PFSK-1 (cell line): ENCODE data around the gene PTBP1.

Experiments used
- FOXP2 ChIP-seq: optimal IDR thresholded peaks from 2 replicates; pipeline ENCODE3; 2011; ENCODE audit warnings: borderline replicate concordance, control low read depth, inconsistent platforms; ENCODE audit not compliant: insufficient read depth; ENCODE audit errors: extremely low read length, extremely low read depth
- POLR2AphosphoS5 ChIP-seq: IDR thresholded peaks from 2 replicates; pipeline ENCODE4 v1.6.1; 2012; ENCODE audit warnings: low read depth, mild to moderate bottlenecking, control low read depth, low read length, moderate library complexity
- SIN3A ChIP-seq: IDR thresholded peaks from 2 replicates; pipeline ENCODE4 v1.6.1; 2012; ENCODE audit warnings: mild to moderate bottlenecking, low read length, moderate library complexity, borderline replicate concordance; ENCODE audit not compliant: insufficient read depth
- TAF1 ChIP-seq: IDR thresholded peaks from 2 replicates; pipeline ENCODE4 v1.6.1; 2012; ENCODE audit warnings: low read length, control low read depth, borderline replicate concordance; ENCODE audit not compliant: insufficient read depth
- TF ChIP-seq, protein P1 (sequence below), 2 experiments: IDR thresholded peaks; 2 replicates each; pipeline versions ENCODE4 v1.6.1 to v1.8.0; 2011 to 2012; ENCODE audit warnings: low read depth in 2 of 2, low read length in 2 of 2, control low read depth in 1 of 2, inconsistent platforms in 1 of 2, mild to moderate bottlenecking in 1 of 2, moderate library complexity in 1 of 2; ENCODE audit not compliant: insufficient read depth in 1 of 2

PTBP1 gene

DNA sequence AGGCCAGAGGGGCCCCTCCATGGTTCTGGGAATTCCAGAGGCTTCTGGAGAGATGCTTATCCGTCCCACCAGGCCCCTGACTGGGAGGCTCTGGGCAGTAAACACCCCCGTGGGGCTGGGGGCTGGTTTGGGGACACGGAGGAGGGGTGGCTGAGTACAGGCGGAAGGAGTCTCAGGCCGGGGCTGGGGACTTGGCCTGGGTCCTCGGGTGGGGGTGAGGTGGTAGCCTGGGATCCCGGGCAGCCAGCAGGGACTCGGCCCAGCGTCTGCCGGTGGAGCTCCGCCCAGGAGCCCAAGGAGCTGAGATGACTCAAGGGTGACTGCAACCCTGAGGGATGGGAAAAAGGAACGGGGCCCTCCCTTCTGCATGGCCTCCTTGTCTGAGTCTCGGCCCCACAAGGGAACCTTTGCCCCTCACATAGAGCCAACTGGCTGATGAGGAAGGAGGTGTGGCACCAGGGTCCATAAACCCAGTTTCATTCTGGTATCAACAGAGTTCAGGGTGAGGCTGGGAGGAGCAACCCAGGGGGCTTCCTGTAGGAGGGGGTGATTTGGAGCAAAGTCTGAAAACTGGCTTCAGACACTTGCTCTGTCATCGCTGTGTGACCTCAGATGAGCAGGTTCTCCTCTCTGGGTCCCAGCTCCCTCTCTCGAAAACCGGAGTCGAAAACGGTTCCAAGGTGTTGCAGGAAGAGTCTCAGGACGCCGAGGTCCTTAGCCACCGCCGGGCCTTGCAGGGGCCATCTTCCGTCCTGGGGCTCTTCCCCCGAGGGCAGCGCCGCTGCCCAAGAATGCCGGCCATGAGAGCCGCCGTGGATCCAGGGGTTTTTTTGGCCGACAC, 45.5 kb upstream of the PTBP1 start:
- no peak for TF ChIP-seq SIN3A
- no peak for TF ChIP-seq FOXP2
- TF ChIP-seq POLR2AphosphoS5, result no peak
- TF ChIP-seq, protein P1, sequence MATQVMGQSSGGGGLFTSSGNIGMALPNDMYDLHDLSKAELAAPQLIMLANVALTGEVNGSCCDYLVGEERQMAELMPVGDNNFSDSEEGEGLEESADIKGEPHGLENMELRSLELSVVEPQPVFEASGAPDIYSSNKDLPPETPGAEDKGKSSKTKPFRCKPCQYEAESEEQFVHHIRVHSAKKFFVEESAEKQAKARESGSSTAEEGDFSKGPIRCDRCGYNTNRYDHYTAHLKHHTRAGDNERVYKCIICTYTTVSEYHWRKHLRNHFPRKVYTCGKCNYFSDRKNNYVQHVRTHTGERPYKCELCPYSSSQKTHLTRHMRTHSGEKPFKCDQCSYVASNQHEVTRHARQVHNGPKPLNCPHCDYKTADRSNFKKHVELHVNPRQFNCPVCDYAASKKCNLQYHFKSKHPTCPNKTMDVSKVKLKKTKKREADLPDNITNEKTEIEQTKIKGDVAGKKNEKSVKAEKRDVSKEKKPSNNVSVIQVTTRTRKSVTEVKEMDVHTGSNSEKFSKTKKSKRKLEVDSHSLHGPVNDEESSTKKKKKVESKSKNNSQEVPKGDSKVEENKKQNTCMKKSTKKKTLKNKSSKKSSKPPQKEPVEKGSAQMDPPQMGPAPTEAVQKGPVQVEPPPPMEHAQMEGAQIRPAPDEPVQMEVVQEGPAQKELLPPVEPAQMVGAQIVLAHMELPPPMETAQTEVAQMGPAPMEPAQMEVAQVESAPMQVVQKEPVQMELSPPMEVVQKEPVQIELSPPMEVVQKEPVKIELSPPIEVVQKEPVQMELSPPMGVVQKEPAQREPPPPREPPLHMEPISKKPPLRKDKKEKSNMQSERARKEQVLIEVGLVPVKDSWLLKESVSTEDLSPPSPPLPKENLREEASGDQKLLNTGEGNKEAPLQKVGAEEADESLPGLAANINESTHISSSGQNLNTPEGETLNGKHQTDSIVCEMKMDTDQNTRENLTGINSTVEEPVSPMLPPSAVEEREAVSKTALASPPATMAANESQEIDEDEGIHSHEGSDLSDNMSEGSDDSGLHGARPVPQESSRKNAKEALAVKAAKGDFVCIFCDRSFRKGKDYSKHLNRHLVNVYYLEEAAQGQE (IDR thresholded peaks at IDR 0.05; ENCODE audit: insufficient read depth in 1 of 2, low read depth in 2 of 2, low read length in 2 of 2), result no peak
- TF ChIP-seq TAF1, result no peak

DNA sequence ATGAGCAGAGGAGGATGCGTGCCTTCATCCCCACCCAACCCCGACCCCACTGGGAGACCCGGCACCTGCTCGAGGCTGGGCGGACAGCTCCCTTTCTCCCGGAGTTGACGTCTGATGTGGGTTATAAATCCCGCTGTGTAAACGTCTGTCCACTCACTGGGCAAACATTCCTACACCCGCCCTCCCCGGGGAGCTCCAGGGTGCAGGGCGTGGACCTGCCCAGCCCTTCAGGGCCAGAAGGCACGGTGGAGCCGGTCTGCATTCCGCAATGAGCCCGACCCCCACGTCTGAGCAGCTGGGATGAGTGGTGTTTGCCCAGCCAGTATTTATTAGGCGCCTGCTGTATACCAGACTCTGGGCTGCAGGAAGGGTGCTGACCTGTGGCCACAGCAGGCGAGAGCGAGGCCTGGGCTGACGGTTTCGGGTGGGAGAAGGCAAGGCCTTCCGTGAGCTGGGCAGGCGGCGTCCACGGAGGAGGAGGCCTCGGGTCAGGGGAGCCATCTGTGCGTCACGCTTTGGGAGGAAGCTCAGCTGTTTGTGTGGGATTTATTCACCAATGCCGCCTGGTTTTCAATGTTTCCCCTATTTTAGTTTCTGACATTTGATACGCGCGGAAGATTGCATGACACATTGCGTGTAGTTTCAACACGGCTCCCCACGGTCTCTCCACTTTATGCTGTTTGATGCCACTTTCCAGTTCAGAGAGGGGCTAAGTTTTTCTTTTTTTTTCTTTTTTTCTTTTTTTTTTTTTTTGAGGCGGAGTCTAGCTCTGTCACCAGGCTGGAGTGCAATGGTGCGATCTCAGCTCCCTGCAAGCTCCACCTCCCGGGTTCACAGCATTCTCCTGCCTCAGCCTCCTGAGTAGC, 44.4 kb upstream of the PTBP1 start:
- no peak for TF ChIP-seq SIN3A
- no peak for TF ChIP-seq POLR2AphosphoS5
- TF ChIP-seq, protein P1 (IDR thresholded peaks at IDR 0.05; ENCODE audit: insufficient read depth in 1 of 2, low read depth in 2 of 2, low read length in 2 of 2), result no peak
- TF ChIP-seq FOXP2, result no peak
- TF ChIP-seq TAF1, result no peak

DNA sequence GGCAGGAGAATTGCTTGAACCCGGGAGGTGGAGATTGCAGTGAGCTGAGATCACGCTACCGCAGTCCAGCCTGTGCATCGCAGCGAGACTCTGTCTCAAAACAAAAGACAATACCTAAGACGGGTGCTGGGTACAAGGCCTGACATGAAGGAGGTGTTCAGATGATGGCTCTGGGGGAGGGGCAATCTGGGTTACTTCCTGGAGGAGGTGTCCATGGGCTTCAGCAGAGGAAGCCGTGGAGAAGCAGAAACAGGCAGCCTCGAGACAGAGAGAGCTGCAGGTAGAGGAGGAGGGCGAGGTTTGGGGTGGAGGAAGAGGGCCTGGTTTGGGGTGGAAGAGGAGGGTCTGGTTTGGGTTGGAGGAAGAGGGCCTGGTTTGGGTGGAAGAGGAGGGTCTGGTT, 42.7 kb upstream of the PTBP1 start:
- TF ChIP-seq SIN3A (no peak), POLR2AphosphoS5 (no peak), TAF1 (no peak), FOXP2 (no peak)
- TF ChIP-seq, protein P1 (IDR thresholded peaks at IDR 0.05; ENCODE audit: insufficient read depth in 1 of 2, low read depth in 2 of 2, low read length in 2 of 2), result no peak

DNA sequence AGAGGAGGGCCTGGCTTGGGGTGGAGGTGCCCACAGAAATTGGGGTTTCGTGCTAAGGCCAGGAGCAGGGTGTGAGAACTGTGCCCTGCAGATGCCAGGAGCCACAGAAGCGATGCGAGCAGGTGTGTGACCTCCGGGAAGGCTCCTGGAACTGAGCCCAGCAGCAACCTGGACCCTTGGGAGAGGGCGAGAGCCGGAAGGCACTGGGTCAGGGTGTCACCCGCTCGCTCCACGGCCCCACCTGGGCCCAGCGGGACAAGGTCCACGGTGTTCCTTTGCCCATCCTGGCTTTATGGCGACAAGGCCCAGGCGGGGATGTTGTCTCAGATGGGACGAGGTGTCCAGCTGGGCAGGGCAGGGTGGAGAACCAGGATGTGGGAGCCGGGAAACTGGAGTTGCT, 42.2 kb upstream of the PTBP1 start:
- TF ChIP-seq TAF1 (no peak), POLR2AphosphoS5 (no peak), SIN3A (no peak), FOXP2 (no peak)
- TF ChIP-seq, protein P1 (IDR thresholded peaks at IDR 0.05; ENCODE audit: insufficient read depth in 1 of 2, low read depth in 2 of 2, low read length in 2 of 2), result no peak
